CD4-positive, alpha-beta T cell treated with Interferon alpha-2 for 1 hour (primary cell): ENCODE measurements around the gene TENT4A.

ENCODE experiments used
- DNase-seq, 2 donors: peaks; one replicate each; pipeline ENCODE4 v3.0.0-alpha.2; 2020 to 2022

The TENT4A gene

GRCh38 chr5:6734243-6734700, 21.0 kb downstream of the TENT4A start:
- DNase-seq: no peak

- no peak for DNase-seq
Observed at GRCh38 chr5:6734781-6735180, 21.5 kb downstream of the TENT4A start.

DNA sequence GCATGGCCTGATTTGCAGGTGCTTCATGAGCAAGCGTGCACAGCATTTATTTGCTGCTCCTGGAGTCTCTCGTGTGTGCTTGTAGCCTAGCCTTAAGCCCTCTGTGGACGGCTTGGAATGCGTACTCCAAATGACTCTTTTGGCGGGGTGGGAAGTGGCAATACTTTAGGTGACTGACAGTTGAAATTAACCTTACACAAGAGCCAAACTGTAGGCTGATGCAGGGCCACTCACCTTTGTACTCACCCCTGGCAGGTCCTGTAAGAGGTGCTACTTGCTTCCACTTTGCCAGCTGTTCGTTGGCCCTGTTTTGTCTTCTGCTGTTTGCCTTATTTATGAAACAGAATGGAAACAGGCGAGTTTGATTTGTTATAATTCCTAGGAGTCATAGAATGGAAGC, 22.9 kb downstream of the TENT4A start:
- no peak for DNase-seq

DNA sequence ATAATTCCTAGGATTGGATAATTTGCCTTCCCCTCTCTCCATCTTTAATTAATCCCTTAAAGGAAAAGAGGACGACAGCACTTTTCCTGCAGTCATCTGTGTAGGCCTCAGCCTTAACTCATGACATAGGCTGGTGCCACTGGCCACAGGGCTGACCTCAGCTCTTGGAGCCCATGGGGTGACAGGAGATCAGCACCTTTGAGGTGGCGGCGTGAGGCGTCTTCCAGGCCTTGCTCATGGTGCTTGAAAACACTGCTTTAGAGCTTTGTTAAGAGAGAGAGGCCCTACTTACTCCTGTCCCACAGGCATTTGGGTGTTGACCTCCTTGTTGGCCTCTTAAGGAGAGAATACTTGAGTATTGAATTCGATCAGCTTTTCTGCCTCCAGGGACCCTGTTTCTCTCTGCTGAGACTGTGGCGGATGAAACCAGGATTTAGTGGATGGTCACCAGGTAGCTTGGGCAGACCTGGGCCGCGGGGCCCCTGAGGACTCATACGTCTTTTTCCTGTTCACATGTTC, 23.4 kb downstream of the TENT4A start:
- DNase-seq: no peak

DNA sequence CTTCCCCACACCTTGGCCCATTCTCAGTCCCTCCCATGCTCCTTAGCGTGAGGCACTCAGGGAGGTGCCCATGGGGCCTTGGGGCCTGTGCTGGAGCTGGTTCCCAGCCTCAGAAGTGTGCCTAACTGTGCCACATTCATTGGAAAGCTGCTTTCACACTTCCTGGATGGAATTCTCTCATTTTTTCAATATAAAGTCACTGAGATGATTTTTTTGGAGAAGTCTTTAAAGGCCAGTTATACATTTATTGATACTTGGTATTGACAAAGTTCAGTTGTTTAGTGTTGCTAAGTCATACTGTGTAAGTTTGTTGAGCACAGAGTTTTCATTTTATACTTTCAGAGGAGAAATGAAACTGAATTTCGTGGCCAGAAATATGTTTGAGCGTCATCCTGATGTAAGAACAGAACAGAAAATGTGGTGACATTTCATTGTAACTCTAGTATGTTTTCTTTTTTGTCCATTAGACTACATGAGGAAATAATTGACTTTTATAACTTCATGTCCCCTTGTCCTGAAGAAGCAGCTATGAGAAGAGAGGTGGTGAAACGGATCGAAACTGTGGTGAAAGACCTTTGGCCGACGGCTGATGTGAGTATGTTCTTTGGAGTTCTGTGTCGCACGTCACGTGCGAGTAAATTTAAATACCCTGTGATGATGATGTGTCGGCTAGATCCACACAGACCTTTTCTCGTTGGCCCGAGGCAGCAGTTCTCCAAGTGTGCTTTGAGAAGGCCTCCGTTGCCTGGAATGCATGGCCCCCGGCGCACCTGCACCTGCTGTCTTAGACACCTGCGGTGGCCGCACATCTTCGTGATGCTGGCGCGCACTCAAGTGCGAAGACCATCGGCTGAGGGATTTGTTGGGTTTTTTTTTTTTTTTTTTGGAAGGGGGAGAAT, 24.1 kb downstream of the TENT4A start:
- no peak for DNase-seq

DNA sequence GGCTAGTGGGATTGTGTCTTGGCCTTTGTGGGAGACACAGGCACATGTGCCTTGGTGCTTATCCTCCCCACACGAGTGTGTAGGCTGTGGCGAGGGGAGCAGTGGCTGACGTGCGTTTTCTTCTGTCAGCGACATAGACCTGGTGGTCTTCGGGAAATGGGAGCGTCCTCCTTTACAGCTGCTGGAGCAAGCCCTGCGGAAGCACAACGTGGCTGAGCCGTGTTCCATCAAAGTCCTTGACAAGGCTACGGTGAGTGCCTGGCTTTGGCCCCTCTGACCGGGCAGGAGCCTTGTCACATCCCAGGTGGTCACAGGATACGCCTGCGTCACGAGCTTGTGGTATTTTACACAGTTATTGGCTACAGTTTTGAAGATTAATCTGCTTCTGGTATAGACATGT, 26.4 kb downstream of the TENT4A start:
- no peak for DNase-seq

DNA sequence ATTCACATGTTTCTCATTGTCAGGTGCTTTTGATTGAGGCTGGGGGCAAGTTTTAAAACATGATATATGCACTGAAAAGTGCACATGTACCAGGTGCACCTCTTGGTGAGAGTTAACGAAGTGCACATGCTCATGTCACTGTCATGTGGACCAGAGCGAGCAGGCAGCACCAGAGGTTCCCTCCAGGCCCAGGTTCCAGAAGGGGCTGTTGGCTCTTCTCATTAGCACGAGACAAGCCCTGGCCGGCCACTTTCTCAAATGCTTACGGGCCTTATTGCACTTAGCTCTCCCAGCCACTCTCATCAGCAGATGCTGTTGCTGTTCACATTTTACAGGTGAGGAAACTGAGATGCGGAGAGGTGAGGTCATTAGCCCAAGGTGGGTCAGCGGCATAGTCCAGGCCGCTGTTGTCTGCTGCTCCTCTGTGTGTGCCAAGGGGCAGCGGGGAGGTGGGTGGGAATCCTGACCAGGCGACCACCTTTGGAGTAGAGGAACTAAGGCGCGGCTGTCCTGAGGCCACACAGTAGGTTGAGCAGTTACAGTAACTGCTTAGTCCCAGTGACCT, 27.4 kb downstream of the TENT4A start:
- DNase-seq: no peak

DNA sequence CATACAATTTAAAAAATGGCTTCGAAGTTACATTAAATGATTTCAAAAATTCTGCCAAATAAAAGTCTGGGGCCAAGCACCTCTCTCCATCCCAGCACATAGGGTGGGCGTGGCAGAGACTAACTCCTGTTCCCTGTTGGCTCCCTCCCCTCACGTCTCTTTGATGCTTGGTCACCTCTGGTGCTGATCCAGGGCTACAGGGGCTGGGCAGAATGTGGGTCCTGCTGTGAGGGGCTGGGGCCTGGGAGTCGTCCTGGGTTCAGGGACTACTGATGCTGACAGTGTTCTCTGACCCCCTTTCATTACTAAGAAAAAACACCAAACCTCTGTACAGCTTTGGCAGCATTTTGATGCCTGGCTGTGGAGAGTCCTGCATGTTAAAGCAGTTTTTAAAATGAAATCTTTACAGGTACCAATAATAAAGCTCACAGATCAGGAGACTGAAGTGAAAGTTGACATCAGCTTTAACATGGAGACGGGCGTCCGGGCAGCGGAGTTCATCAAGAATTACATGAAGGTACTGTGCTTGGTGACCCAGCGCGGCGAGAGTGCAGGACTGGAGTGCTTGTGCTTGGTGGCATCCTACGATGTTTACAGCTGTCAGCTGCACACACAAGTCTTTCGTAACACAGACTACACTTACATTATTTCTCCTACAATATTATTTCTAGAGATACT, 29.0 kb downstream of the TENT4A start:
- no peak for DNase-seq

- DNase-seq: no peak
Observed at GRCh38 chr5:6743161-6743560, 29.9 kb downstream of the TENT4A start.

GRCh38 chr5:6744841-6745705, 31.8 kb downstream of the TENT4A start:
- no peak for DNase-seq

GRCh38 chr5:6745706-6746222, 32.5 kb downstream of the TENT4A start:
- peak; percentile 29 to 69 for DNase-seq

DNA sequence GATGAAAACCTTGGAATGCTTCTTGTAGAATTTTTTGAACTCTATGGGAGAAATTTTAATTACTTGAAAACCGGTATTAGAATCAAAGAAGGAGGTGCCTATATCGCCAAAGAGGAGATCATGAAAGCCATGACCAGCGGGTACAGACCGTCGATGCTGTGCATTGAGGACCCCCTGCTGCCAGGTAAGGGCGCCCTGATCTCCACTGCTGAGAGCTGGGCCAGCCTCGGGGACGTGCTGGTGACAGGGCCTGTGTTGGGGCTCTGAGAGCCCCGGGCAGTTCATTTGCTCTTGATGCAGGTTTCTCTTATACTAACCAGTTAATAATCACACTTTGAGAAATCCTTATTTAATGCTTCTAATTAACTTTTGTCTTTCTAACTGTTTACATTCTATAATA, 33.0 kb downstream of the TENT4A start:
- no peak for DNase-seq

DNA sequence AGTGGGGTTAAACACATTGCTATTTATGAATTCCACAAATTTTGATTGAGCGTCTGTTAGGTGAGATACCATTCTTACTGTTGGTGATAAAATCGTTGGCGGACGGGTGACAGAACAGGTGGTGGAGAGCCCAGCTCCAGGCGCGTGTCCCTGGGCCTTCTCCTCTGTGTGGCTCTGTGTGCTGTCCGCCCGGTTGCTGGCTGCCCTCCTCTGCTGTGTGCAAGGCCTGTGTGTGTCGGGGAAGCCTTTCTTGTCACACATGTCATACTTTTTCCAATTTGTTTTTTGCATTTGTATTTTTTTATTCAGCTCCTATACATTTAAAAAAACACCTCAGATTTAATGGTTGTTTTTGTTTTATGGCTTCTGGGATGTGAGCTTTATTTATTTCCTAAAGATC, 33.9 kb downstream of the TENT4A start:
- no peak for DNase-seq

DNA sequence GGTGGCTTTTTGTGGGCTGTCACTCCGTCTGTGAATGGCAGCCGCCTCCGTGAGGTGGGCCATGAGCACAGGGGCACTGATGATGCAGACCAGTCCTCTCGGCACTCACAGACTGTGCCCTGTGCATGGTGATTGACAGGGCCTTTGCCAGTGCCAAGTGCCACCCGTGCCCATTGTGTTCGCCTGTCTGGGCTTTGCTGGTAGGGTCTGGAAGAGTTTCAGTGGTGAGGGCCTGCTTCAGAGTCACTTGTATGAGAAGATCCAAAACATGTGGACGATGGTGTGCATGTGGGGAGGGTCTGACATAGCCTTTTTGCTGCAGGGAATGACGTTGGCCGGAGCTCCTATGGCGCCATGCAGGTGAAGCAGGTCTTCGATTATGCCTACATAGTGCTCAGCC, 34.9 kb downstream of the TENT4A start:
- DNase-seq: no peak

DNA sequence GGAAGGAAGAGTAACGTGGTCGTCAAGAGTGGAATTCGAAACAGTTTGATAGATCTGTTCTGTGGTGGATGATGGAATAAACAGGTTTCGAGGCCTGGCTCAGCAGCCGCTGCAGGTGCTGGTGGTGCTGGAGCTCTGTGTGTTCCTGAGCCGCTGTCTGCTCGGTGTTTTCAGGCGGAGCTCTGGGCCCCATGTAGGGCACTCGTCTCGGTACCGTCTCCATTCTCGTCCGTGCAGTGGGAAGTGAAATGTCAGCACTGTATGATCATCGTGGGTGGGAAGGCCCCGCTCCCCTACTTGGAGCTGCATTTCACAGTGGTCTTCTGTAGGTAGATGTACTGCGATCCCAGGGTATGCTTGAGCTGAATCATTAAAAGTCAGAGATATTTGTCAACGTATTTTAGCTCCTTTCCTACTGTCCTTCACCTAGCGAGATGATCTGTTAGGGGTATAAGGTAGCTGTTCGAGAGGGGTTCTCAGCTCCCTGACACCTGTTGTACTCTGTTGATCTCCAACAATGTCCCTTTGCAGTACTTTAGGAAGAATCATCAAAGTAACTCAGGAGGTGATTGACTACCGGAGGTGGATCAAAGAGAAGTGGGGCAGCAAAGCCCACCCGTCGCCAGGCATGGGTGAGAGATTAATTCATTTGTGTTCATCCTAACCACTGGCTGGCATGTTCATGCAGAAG, 35.9 kb downstream of the TENT4A start:
- DNase-seq: no peak

- DNase-seq: no peak
Observed at GRCh38 chr5:6750142-6750840, 37.1 kb downstream of the TENT4A start.

GRCh38 chr5:6750951-6751685, 37.9 kb downstream of the TENT4A start:
- no peak for DNase-seq

DNA sequence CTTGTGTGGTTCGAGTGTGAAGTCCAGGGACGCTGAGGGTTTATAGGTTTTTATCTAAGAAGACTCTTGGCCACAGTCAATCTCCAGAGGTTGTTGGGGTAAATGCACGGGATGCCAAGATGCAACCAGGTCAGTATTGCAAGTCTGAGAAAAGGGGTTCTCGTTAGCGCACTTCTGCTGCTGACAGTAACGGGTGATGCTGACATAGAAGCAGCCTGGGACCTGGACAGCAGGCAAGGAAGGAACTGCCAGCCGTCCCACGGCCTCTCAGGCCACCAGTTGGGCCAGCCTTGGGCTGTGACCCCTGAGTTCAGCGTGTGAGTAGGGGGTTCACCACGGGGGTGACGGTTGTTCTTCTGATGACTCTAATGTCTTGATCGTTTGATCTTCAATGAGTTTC, 39.0 kb downstream of the TENT4A start:
- no peak for DNase-seq

GRCh38 chr5:6752782-6753181, 39.5 kb downstream of the TENT4A start:
- DNase-seq: no peak

DNA sequence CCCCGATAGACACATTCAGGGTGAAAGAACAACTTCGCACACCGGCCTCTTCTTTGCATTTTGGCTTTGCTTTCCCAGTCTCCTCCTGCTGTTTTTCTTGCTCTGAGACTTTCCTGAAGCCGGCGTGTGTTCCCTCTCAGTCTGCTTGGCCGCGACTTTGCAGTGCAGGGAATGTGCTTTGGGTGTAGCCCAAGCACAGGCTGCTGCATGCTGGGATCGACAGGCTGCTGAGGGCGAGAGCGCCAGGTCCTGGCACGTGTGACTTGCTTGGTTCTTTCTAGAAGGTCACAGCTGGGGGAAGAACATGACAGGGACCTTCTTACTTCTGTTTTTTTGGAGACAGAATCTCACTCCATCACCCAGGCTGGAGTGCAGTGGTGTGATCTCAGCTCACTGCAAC, 40.6 kb downstream of the TENT4A start:
- DNase-seq: no peak
